ENCODE data around the gene HSD17B2. TPM values are rescaled to one million over a fixed set of nuclear protein-coding genes. Genes with fewer than 3 reads are reported as not detected.
"Not testable (repeated sequence)": the region's sequence is repeated elsewhere in the genome, so short reads cannot be mapped to it uniquely, and the experiment has no call there.

The HSD17B2 gene
- total and polyA plus RNA-seq, 8 donors: 0.11 to 0.86 (median 0.37) TPM

DNA sequence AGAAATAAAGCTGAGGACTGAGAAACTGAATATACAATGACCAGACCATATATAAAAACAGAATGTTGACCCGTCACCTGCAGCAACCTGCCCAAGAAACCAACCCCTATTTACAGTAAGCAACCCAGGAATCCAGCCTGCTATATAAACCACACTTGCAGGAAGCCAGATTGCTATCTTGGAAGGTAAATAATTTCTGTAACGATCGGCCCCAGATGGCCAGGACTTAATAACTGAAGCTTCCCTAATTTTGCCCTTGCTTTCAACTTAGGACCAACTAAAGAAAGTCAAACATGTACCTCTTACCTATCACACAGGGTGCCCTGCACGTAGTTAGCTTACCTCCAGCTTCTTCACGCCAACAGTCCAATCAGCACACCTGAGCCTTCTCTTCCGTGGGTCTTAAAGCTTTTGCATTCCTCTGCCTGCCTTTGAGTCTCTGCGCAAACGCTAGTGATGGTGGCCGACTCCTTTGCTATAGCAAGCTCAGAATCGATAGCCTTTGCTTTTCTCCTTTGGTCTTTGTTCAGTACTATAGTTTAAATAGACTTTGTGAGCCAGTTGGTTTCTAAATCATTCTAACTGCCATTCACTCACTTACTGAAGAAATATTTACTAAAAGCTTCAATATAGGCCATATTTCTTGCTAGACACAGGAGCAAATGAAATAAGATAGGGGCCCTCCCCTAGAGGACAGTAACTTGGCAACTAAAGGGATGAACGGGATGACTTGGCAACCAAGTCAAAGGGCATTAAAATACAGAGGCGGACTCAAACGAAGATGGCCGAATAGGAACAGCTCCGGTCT is 103.6 kb downstream of the HSD17B2 start:
- Histone ChIP-seq H3K4me1 (no peaks in the 10 kb centered on the region), H3K9me3 (no peaks in the 10 kb centered on the region), H3K27ac (no peak overlapping the region), H3K36me3 (peaks cover 0 to 18% of the 10 kb centered on the region in 2 donors), H3K4me3 (no peak overlapping the region), H3K27me3 (no peaks in the 10 kb centered on the region)
- intact Hi-C loops (cut with DNase I): no loop called here
- TF ChIP-seq, protein P1, sequence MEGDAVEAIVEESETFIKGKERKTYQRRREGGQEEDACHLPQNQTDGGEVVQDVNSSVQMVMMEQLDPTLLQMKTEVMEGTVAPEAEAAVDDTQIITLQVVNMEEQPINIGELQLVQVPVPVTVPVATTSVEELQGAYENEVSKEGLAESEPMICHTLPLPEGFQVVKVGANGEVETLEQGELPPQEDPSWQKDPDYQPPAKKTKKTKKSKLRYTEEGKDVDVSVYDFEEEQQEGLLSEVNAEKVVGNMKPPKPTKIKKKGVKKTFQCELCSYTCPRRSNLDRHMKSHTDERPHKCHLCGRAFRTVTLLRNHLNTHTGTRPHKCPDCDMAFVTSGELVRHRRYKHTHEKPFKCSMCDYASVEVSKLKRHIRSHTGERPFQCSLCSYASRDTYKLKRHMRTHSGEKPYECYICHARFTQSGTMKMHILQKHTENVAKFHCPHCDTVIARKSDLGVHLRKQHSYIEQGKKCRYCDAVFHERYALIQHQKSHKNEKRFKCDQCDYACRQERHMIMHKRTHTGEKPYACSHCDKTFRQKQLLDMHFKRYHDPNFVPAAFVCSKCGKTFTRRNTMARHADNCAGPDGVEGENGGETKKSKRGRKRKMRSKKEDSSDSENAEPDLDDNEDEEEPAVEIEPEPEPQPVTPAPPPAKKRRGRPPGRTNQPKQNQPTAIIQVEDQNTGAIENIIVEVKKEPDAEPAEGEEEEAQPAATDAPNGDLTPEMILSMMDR (IDR thresholded peaks at IDR 0.05): no peak
- DNase-seq (no peak), ATAC-seq (no peak)

DNA sequence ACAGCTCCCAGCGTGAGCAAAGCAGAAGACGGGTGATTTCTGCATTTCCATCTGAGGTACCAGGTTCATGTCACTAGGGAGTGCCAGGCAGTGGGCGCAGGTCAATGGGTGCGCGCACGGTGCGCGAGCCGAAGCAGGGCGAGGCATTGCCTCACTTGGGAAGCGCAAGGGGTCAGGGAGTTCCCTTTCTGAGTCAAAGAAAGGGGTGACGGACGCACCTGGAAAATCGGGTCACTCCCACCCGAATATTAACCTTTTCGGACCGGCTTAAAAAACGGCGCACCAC is 104.2 kb downstream of the HSD17B2 start:
- H3K27ac ChIP-seq; H3K9me3 ChIP-seq; intact Hi-C loops (cut with DNase I); H3K27me3 ChIP-seq; H3K4me1 ChIP-seq; H3K4me3 ChIP-seq; DNase-seq; ATAC-seq: not testable (repeated sequence)
- H3K36me3 ChIP-seq: peaks cover 0 to 18% of the 10 kb centered on the region in 2 donors

DNA sequence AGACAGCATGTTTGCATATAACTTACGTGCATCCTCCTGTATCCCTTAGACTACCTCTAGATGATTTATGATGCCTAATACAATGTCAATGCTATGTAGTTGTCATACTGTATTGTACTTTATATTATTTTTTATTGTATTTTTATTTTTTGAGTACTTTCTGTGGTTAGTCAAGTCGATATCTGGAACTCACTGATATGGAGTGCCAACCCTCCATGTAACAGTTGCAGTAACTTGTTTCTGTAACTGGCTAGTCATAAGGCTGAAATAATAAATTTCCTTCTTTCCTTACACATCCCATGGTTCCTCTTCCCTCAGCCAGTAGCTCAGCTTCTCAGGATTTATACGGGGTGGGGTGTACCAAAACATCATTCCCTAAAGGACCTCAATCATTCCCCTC is 111.5 kb downstream of the HSD17B2 start:
- H3K9me3 ChIP-seq: no peaks in the 10 kb centered on the region
- peaks cover 0 to 44% of the 10 kb centered on the region in 2 donors for H3K36me3 ChIP-seq
- ATAC-seq (no peak), DNase-seq (no peak)
- no peaks in the 10 kb centered on the region for H3K4me1 ChIP-seq
- intact Hi-C loops (cut with DNase I): no loop called here
- no peaks in the 10 kb centered on the region for H3K27me3 ChIP-seq
- no peak overlapping the region for H3K27ac ChIP-seq
- H3K4me3 ChIP-seq: no peak overlapping the region
- TF ChIP-seq, protein P1 (IDR thresholded peaks at IDR 0.05): no peak

DNA sequence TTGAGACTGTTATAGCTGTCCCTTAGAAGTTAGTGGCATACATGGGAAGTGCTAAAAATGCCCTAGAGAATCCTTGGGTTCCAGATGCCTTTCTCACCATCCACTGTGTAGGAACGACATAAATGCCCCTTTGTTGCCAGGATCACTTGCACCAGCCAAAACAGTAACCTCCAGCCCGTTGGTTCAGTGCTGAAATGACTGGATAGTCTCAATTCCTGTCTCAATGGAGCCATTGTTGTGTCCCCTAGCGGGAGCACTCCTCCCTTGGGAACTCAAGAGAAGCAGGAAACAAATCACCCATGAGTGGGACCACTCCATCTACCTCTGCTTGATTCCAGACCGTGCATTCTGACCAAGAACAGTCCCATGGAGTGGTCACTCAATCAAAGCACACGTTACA is 111.9 kb downstream of the HSD17B2 start:
- Histone ChIP-seq H3K9me3 (no peaks in the 10 kb centered on the region), H3K4me1 (no peaks in the 10 kb centered on the region), H3K27ac (no peak overlapping the region), H3K4me3 (no peak overlapping the region), H3K27me3 (no peaks in the 10 kb centered on the region), H3K36me3 (peaks cover 0 to 44% of the 10 kb centered on the region in 2 donors)
- TF ChIP-seq, protein P1 (IDR thresholded peaks at IDR 0.05): no peak
- ATAC-seq: no peak
- no peak for DNase-seq
- intact Hi-C loops (cut with DNase I): no loop called here

DNA sequence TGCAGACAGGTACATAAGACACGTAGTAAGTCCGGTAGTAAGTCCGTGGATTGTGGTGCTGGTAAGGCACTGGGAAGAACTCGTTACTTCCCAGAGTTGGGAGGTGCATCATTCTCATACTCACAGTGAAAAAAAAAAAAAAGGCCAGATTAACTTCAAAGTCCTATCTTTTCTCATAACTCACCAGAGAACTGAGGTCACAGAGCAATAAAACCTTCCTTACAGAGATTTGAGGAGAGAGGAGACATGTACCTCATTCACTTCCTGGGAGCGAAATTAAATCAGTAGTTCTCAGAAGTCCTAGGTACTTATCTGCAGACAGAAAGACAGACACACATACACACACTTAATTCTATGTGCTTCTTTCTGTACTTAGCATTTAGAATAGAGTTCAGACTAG is 112.5 kb downstream of the HSD17B2 start:
- ATAC-seq (no peak), DNase-seq (no peak)
- H3K4me3 ChIP-seq: no peak overlapping the region
- no peaks in the 10 kb centered on the region for H3K9me3 ChIP-seq
- no peak overlapping the region for H3K27ac ChIP-seq
- no peaks in the 10 kb centered on the region for H3K27me3 ChIP-seq
- H3K36me3 ChIP-seq: peaks cover 0 to 44% of the 10 kb centered on the region in 2 donors
- intact Hi-C loops (cut with DNase I): no loop called here
- TF ChIP-seq, protein P1 (IDR thresholded peaks at IDR 0.05): no peak
- no peaks in the 10 kb centered on the region for H3K4me1 ChIP-seq

Other genes starting within 250 kb of the HSD17B2 start
- gene SDR42E1, start 23.8 kb upstream of the HSD17B2 start, total RNA-seq: 1 to 10 TPM; 8.8 to 9.3 TPM
- 1 to 10 TPM; 7.0 to 9.1 (median 8.2) TPM for gene SDR42E1, start 23.8 kb upstream of the HSD17B2 start, polyA plus RNA-seq (ENCODE audit: insufficient read length in 6 of 6)
- gene MPHOSPH6, start 135.0 kb downstream of the HSD17B2 start, total RNA-seq: 10 to 100 TPM; 23.1 to 29.2 TPM
- gene MPHOSPH6, start 135.0 kb downstream of the HSD17B2 start, polyA plus RNA-seq (ENCODE audit: insufficient read length in 6 of 6): 10 to 100 TPM; 35.5 to 41.7 (median 38.2) TPM

Data from left lung (tissue), 10 donors.